GM18502 (cell line): ENCODE results near the gene PRSS56.
A peak's percentile ranks its signal among the peaks of the same experiment; 100 is the strongest.

Experiments
- ATAC-seq: cut with Tn5 transposase; IDR thresholded peaks from one replicate; pipeline ENCODE4 v1.9.1; 2021; ENCODE audit warnings: mild to moderate bottlenecking; ENCODE audit not compliant: unreplicated experiment, poor library complexity

Gene PRSS56

GRCh38 chr2:232539298-232540231 lies 19.4 kb downstream of the PRSS56 start, which contains the start of gene CHRNG:
Gene CHRNG (plus strand): TSS chr2:232539692. CDS start chr2:232539748, 56 bp downstream.
- ATAC-seq = no peak

GRCh38 chr2:232540441-232541041 lies 20.4 kb downstream of the PRSS56 start:
- ATAC-seq = no peak

GRCh38 chr2:232541195-232541960 lies 21.2 kb downstream of the PRSS56 start:
- ATAC-seq = no peak

- ATAC-seq = no peak
Measured at GRCh38 chr2:232541961-232542714, 21.9 kb downstream of the PRSS56 start.

- no peak for ATAC-seq
Measured at GRCh38 chr2:232542715-232543467, 22.7 kb downstream of the PRSS56 start.

GRCh38 chr2:232543491-232543890 lies 23.3 kb downstream of the PRSS56 start:
- no peak for ATAC-seq

- ATAC-seq = no peak
Measured at GRCh38 chr2:232543928-232544631, 23.9 kb downstream of the PRSS56 start.

GRCh38 chr2:232544674-232545073 lies 24.5 kb downstream of the PRSS56 start:
- no peak for ATAC-seq

- no peak for ATAC-seq
Measured at GRCh38 chr2:232545511-232546375, 25.6 kb downstream of the PRSS56 start.

- ATAC-seq = no peak
Measured at GRCh38 chr2:232547991-232548390, 27.8 kb downstream of the PRSS56 start.

- no peak for ATAC-seq
Measured at GRCh38 chr2:232549655-232550353, 29.6 kb downstream of the PRSS56 start.

- peak; percentile 93 for ATAC-seq
Measured at GRCh38 chr2:232550354-232551249, 30.4 kb downstream of the PRSS56 start, which contains the start of the genes EIF4E2 and TIGD1. Gene EIF4E2 (plus strand): TSS chr2:232550689. CDS start chr2:232550725, 36 bp downstream. Gene TIGD1 (minus strand): TSS chr2:232550557. CDS start chr2:232549882, 675 bp downstream.

- no peak for ATAC-seq
Measured at GRCh38 chr2:232551250-232551638, 31.1 kb downstream of the PRSS56 start.

- no peak for ATAC-seq
Measured at GRCh38 chr2:232551776-232552175, 31.6 kb downstream of the PRSS56 start.

GRCh38 chr2:232556426-232556825 lies 36.2 kb downstream of the PRSS56 start:
- ATAC-seq = no peak

- ATAC-seq = no peak
Measured at GRCh38 chr2:232562515-232563151, 42.4 kb downstream of the PRSS56 start.
